H7 (cell line): ENCODE data around the gene PON3. TPM values are rescaled to one million over a fixed set of nuclear protein-coding genes. Genes with fewer than 3 reads are reported as not detected.

Experiments
- DNase-seq: peaks from one replicate; pipeline ENCODE4 v3.0.0; 2012
- H3K27me3 ChIP-seq: 2 replicates; pipeline ENCODE4 v1.6.0; 2011; ENCODE audit warnings: mild to moderate bottlenecking, low read length; ENCODE audit not compliant: control insufficient read depth, insufficient read depth
- H3K36me3 ChIP-seq: replicated peaks from 2 replicates; pipeline ENCODE4 v1.5.1; 2011; ENCODE audit warnings: low read length; ENCODE audit not compliant: control insufficient read depth, insufficient read depth
- H3K4me3 ChIP-seq: 2 replicates; pipeline ENCODE4 v1.5.1; 2011; ENCODE audit warnings: low read depth, mild to moderate bottlenecking, control low read depth, low read length, moderate library complexity; ENCODE audit not compliant: insufficient read depth
- total RNA-seq: library from RNA; depleted of rRNA; stranded (reverse); fragments of >200 nt; shearing (Covaris generic); gene quantifications from 2 replicates; pipeline ENCODE4 v1.2.3, GENCODE V29; 2014

The PON3 gene
- total RNA-seq, 1 experiment from 2014 or later, result not detected

GRCh38 chr7:95427914-95428516 lies 31.8 kb upstream of the PON3 start:
- H3K36me3 ChIP-seq, result no peaks in the 10 kb centered on the region; the same call in 1 of the 2 replicates

GRCh38 chr7:95427166-95427565 lies 31.0 kb upstream of the PON3 start:
- H3K27me3 ChIP-seq, result no peaks in the 10 kb centered on the region
- DNase-seq, result no peak
- no peak overlapping the region for H3K4me3 ChIP-seq
- H3K36me3 ChIP-seq, result no peaks in the 10 kb centered on the region; the same call in 1 of the 2 replicates

More at GRCh38 chr7:95427914-95428516, 31.8 kb upstream of the PON3 start:
- no peak overlapping the region for H3K4me3 ChIP-seq
- H3K27me3 ChIP-seq, result no peaks in the 10 kb centered on the region
- DNase-seq, result peak; percentile 11

GRCh38 chr7:95425694-95426093 lies 29.5 kb upstream of the PON3 start:
- no peaks in the 10 kb centered on the region for H3K27me3 ChIP-seq
- DNase-seq, result no peak
- no peak overlapping the region for H3K4me3 ChIP-seq
- H3K36me3 ChIP-seq, result no peaks in the 10 kb centered on the region; the same call in 1 of the 2 replicates

- Histone ChIP-seq H3K27me3 (no peaks in the 10 kb centered on the region), H3K36me3 (no peaks in the 10 kb centered on the region; the same call in 1 of the 2 replicates), H3K4me3 (no peak overlapping the region)
- no peak for DNase-seq
Observed at GRCh38 chr7:95424716-95425115, 28.5 kb upstream of the PON3 start.

- no peaks in the 10 kb centered on the region for H3K36me3 ChIP-seq
- no peak for DNase-seq
- no peaks in the 10 kb centered on the region for H3K27me3 ChIP-seq
- no peak overlapping the region for H3K4me3 ChIP-seq
Observed at GRCh38 chr7:95421847-95422444, 25.8 kb upstream of the PON3 start.

GRCh38 chr7:95421000-95421846 lies 25.0 kb upstream of the PON3 start:
- H3K4me3 ChIP-seq, result no peak overlapping the region
- H3K27me3 ChIP-seq, result no peaks in the 10 kb centered on the region
- DNase-seq, result no peak
- H3K36me3 ChIP-seq, result no peaks in the 10 kb centered on the region

GRCh38 chr7:95412075-95412474 lies 15.9 kb upstream of the PON3 start:
- no peaks in the 10 kb centered on the region for H3K27me3 ChIP-seq
- DNase-seq, result no peak
- no peaks in the 10 kb centered on the region; the same call in 1 of the 2 replicates for H3K36me3 ChIP-seq

GRCh38 chr7:95411666-95412065 lies 15.5 kb upstream of the PON3 start:
- Histone ChIP-seq H3K27me3 (no peaks in the 10 kb centered on the region), H3K4me3 (no peak overlapping the region), H3K36me3 (no peaks in the 10 kb centered on the region; the same call in 1 of the 2 replicates)
- DNase-seq, result no peak

More at GRCh38 chr7:95412075-95412474, 15.9 kb upstream of the PON3 start:
- no peak overlapping the region for H3K4me3 ChIP-seq

- no peaks in the 10 kb centered on the region for H3K27me3 ChIP-seq
- H3K4me3 ChIP-seq, result no peak overlapping the region
- H3K36me3 ChIP-seq, result no peaks in the 10 kb centered on the region; the same call in 1 of the 2 replicates
- DNase-seq, result no peak
Observed at GRCh38 chr7:95411036-95411435, 14.9 kb upstream of the PON3 start.

GRCh38 chr7:95407751-95408150 lies 11.6 kb upstream of the PON3 start:
- no peak for DNase-seq
- H3K27me3 ChIP-seq, result no peaks in the 10 kb centered on the region
- no peaks in the 10 kb centered on the region; the same call in none of the 2 replicates for H3K36me3 ChIP-seq
- H3K4me3 ChIP-seq, result no peak overlapping the region

GRCh38 chr7:95405800-95406199 lies 9.6 kb upstream of the PON3 start:
- DNase-seq, result no peak
- Histone ChIP-seq H3K4me3 (no peak overlapping the region), H3K27me3 (no peaks in the 10 kb centered on the region), H3K36me3 (no peaks in the 10 kb centered on the region; the same call in none of the 2 replicates)

- no peaks in the 10 kb centered on the region for H3K27me3 ChIP-seq
- DNase-seq, result no peak
- no peak overlapping the region for H3K4me3 ChIP-seq
- no peaks in the 10 kb centered on the region; the same call in none of the 2 replicates for H3K36me3 ChIP-seq
Observed at GRCh38 chr7:95405208-95405607, 9.0 kb upstream of the PON3 start.

GRCh38 chr7:95404316-95404865 lies 8.2 kb upstream of the PON3 start:
- H3K27me3 ChIP-seq, result no peaks in the 10 kb centered on the region
- no peaks in the 10 kb centered on the region; the same call in none of the 2 replicates for H3K36me3 ChIP-seq
- no peak overlapping the region for H3K4me3 ChIP-seq
- no peak for DNase-seq

GRCh38 chr7:95398155-95398940 lies 2.2 kb upstream of the PON3 start:
- no peak for DNase-seq
- Histone ChIP-seq H3K27me3 (no peaks in the 10 kb centered on the region), H3K4me3 (no peak overlapping the region)

More at GRCh38 chr7:95398155-95398940, 2.2 kb upstream of the PON3 start:
- H3K36me3 ChIP-seq, result no peaks in the 10 kb centered on the region; the same call in 1 of the 2 replicates
